Testis (tissue), 3 donors: ENCODE measurements around the gene OASL. TPM values are rescaled to one million over a fixed set of nuclear protein-coding genes. Genes with fewer than 3 reads are reported as not detected.
A peak's percentile ranks its signal among the peaks of the same experiment; 100 is the strongest.

ENCODE experiments used
- DNase-seq: peaks from one replicate; pipeline ENCODE4 v3.0.0-alpha.2; 2019
- H3K27ac ChIP-seq, 2 donors: fragments of 200-600 bp; sonication (generic); one replicate each; pipeline ENCODE4 v1.5.1; 2019
- H3K27me3 ChIP-seq: fragments of 200-600 bp; sonication (generic); one replicate; pipeline ENCODE4 v1.5.1; 2019
- H3K36me3 ChIP-seq: fragments of 200-600 bp; sonication (generic); one replicate; pipeline ENCODE4 v1.5.1; 2017; ENCODE audit warnings: low read depth; ENCODE audit errors: missing control alignments
- H3K4me1 ChIP-seq: fragments of 200-600 bp; sonication (generic); one replicate; pipeline ENCODE4 v1.5.1; 2019
- H3K4me3 ChIP-seq, 2 donors: fragments of 200-600 bp; sonication (generic); one replicate each; pipeline ENCODE4 v1.5.1; 2017 to 2019
- H3K9me3 ChIP-seq: fragments of 200-600 bp; sonication (generic); one replicate; pipeline ENCODE4 v1.5.1; 2017
- POLR2A ChIP-seq: fragments of 450-650 bp; IDR thresholded peaks from one replicate; pipeline ENCODE4 v1.6.1; 2017; ENCODE audit warnings: antibody characterized with exemption, mild to moderate bottlenecking, moderate library complexity
- WGBS, 2 donors: methylation state at CpG; one replicate each; pipeline ENCODE4 v1.1.5; 2018; 5-methylcytosine and 5-hydroxymethylcytosine counted together
- intact Hi-C: fragments of 100-400 bp; cut with DNase I; formaldehyde crosslinking; loops from one replicate; pipeline ENCODE4 v1.15.1; 2023; ENCODE audit warnings: low total_unique reads
- polyA plus RNA-seq: library from polyadenylated mRNA; stranded (reverse); fragments of 350-450 nt; fragmentation: Illumina TruSeq; extraction: RNeasy Lipid Tissue Mini Kit (QIAGEN cat#74804); gene quantifications from one replicate; pipeline ENCODE4 v1.2.3, GENCODE V29; 2014; ENCODE audit warnings: low read depth, low replicate concordance; ENCODE audit not compliant: insufficient read depth
- total RNA-seq, 2 donors: library from RNA; depleted of rRNA; stranded (reverse); fragments of >200 nt; gene quantifications; one replicate each; pipeline ENCODE4 v1.2.3, GENCODE V29; 2016
- TF ChIP-seq, protein P1 (sequence below), 3 experiments: fragments of 450-650 bp in 2 of 3; fragments of 200-600 bp in 1 of 3; sonication (generic) in 1 of 3; IDR thresholded peaks; one replicate each; pipeline ENCODE4 v1.5.1; 2016 to 2019; ENCODE audit warnings: antibody characterized with exemption in 3 of 3, mild to moderate bottlenecking in 2 of 3, moderate library complexity in 1 of 3

The OASL gene
- total and polyA plus RNA-seq, 3 donors from 2014 or later = 0.74 to 2.8 (median 1.8) TPM

DNA sequence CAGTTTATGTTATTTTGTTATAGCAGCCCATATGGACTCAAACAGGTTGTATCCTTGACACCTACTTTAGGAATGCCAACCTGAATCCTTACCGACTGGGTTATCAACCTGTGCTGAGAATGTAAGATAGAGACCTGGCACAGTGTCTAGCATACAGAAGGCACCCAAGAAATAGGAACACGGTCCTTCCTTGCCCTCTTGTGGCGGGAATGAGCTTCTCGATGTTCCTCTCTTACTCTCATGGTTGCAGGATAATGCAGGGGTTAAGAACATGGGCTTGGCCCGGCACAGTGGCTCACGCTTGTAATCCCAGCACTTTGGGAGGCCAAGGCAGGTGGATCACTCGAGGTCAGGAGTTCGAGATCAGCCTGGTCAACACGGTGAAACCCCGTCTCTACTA lies 29.3 kb downstream of the OASL start:
- WGBS, 2 donors = 71 to 77% methylated on average over 10 of the region's 10 CpGs
- peak; percentile 59 for DNase-seq

GRCh38 chr12:121008347-121009098 lies 30.5 kb downstream of the OASL start:
- no peak for DNase-seq
- Histone ChIP-seq H3K27me3 (no peaks in the 10 kb centered on the region), H3K27ac (no peak overlapping the region), H3K4me3 (no peak overlapping the region), H3K9me3 (no peaks in the 10 kb centered on the region), H3K36me3 (peaks cover 4% of the 10 kb centered on the region), H3K4me1 (no peaks in the 10 kb centered on the region)
- WGBS, 2 donors = 93 to 95% methylated on average over 8 of the region's 8 CpGs
- TF ChIP-seq, protein P1, sequence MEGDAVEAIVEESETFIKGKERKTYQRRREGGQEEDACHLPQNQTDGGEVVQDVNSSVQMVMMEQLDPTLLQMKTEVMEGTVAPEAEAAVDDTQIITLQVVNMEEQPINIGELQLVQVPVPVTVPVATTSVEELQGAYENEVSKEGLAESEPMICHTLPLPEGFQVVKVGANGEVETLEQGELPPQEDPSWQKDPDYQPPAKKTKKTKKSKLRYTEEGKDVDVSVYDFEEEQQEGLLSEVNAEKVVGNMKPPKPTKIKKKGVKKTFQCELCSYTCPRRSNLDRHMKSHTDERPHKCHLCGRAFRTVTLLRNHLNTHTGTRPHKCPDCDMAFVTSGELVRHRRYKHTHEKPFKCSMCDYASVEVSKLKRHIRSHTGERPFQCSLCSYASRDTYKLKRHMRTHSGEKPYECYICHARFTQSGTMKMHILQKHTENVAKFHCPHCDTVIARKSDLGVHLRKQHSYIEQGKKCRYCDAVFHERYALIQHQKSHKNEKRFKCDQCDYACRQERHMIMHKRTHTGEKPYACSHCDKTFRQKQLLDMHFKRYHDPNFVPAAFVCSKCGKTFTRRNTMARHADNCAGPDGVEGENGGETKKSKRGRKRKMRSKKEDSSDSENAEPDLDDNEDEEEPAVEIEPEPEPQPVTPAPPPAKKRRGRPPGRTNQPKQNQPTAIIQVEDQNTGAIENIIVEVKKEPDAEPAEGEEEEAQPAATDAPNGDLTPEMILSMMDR (IDR thresholded peaks at IDR 0.05) = no peak
- TF ChIP-seq POLR2A = no peak
- intact Hi-C loops = no loop called here

More for the DNA sequence above, 29.3 kb downstream of the OASL start:
- Histone ChIP-seq H3K27me3 (no peaks in the 10 kb centered on the region), H3K4me1 (no peaks in the 10 kb centered on the region), H3K36me3 (peaks cover 1% of the 10 kb centered on the region), H3K27ac (no peak overlapping the region), H3K9me3 (no peaks in the 10 kb centered on the region), H3K4me3 (no peak overlapping the region)
- TF ChIP-seq, protein P1 (IDR thresholded peaks at IDR 0.05) = peak in 2 of 3 experiments; percentile 14 to 21
- TF ChIP-seq POLR2A = no peak
- intact Hi-C loops = no loop called here

DNA sequence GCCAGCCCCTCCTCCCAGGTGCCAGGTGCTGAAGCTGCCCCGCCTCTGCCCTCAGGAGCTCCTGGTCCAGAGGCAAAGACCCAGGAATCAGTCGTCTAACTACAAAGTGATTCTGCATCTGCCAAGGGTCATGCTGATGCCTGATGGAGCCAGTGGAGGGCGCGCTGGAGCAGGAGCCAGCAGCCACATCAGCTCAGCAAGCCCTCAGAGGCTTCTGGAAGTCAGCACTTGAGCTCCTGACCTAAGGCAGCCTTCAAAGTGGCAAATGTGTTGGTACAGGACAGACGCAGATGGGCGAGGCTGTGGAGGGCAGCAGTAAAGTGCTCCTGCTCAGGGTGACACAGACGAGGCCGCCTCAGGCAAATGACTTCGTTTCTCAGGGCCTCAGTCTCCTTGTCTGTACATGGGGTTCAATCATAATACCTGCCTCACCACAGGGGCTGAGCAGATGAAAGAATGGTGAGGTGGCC lies 33.7 kb downstream of the OASL start:
- 50 to 76% methylated on average over 6 to 9 of the region's 9 CpGs for WGBS, 2 donors
- no peaks in the 10 kb centered on the region for H3K9me3 ChIP-seq
- H3K36me3 ChIP-seq = peaks cover 4% of the 10 kb centered on the region
- intact Hi-C loops = no loop called here
- DNase-seq = peak; percentile 62
- H3K27me3 ChIP-seq = no peaks in the 10 kb centered on the region
- H3K4me1 ChIP-seq = no peaks in the 10 kb centered on the region
- TF ChIP-seq POLR2A = no peak
- TF ChIP-seq, protein P1 (IDR thresholded peaks at IDR 0.05) = peak in 2 of 3 experiments; percentile 42 to 43
- H3K27ac ChIP-seq = no peak overlapping the region
- no peak overlapping the region for H3K4me3 ChIP-seq

GRCh38 chr12:121004253-121004815 lies 34.7 kb downstream of the OASL start:
- intact Hi-C loops = no loop called here
- Histone ChIP-seq H3K9me3 (no peaks in the 10 kb centered on the region), H3K27ac (no peak overlapping the region), H3K4me3 (no peak overlapping the region), H3K27me3 (no peaks in the 10 kb centered on the region), H3K4me1 (no peaks in the 10 kb centered on the region), H3K36me3 (peaks cover 4% of the 10 kb centered on the region)
- no peak for DNase-seq
- 90 to 94% methylated on average over 15 to 16 of the region's 16 CpGs for WGBS, 2 donors
- TF ChIP-seq, protein P1 (IDR thresholded peaks at IDR 0.05) = no peak
- no peak for TF ChIP-seq POLR2A
